ENCODE data around the gene SBNO1. TPM values are rescaled to one million over a fixed set of nuclear protein-coding genes. Genes with fewer than 3 reads are reported as not detected.

The SBNO1 gene
- total RNA-seq, 1 donor from 2014 or later = 31.5 TPM

GRCh38 chr12:123264642-123265041 lies 100.0 kb downstream of the SBNO1 start:
- H3K4me3 ChIP-seq (ENCODE audit: low read depth, low read length) = no peak overlapping the region
- DNase-seq (ENCODE audit: low read depth) = no peak
- peaks cover 3% of the 10 kb centered on the region for H3K36me3 ChIP-seq (ENCODE audit: control insufficient read depth, insufficient read depth, low read length)
- peak; percentile 6 for TF ChIP-seq CTCF (IDR thresholded peaks at IDR 0.05; ENCODE audit: insufficient read depth, low read length, poor library complexity, severe bottlenecking)
- no peaks in the 10 kb centered on the region for H3K27me3 ChIP-seq (ENCODE audit: control insufficient read depth, insufficient read depth, low read length)

- no peak for DNase-seq (ENCODE audit: low read depth)
- no peak for TF ChIP-seq CTCF (IDR thresholded peaks at IDR 0.05; ENCODE audit: insufficient read depth, low read length, poor library complexity, severe bottlenecking)
- H3K36me3 ChIP-seq (ENCODE audit: control insufficient read depth, insufficient read depth, low read length) = peaks cover 4% of the 10 kb centered on the region
- H3K4me3 ChIP-seq (ENCODE audit: low read depth, low read length) = no peak overlapping the region
- H3K27me3 ChIP-seq (ENCODE audit: control insufficient read depth, insufficient read depth, low read length) = no peaks in the 10 kb centered on the region
Observed at GRCh38 chr12:123263196-123263817, 101.3 kb downstream of the SBNO1 start.

DNA sequence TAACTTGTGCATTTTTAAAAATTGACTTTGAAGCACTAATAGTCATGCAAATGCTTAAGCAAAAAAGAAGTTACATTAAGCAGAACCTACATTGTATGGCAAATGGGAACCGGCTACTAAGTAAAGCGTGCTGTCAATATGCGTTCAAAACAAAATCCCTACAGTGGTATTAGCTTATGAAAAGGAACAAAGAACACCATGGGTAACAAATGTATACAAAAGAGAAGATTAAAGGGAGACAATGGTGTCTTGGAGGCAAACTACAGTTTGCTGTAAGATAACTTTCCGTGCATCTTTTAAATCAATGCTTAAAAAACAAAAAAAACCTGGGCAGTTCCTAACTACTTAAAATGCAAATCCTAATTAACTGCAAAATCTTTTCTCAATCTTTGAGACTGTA lies 103.5 kb downstream of the SBNO1 start:
- Histone ChIP-seq H3K4me3 (ENCODE audit: low read depth, low read length) (no peak overlapping the region), H3K36me3 (ENCODE audit: control insufficient read depth, insufficient read depth, low read length) (peaks cover 4% of the 10 kb centered on the region), H3K27me3 (ENCODE audit: control insufficient read depth, insufficient read depth, low read length) (no peaks in the 10 kb centered on the region)
- no peak for TF ChIP-seq CTCF (IDR thresholded peaks at IDR 0.05; ENCODE audit: insufficient read depth, low read length, poor library complexity, severe bottlenecking)
- no peak for DNase-seq (ENCODE audit: low read depth)

DNA sequence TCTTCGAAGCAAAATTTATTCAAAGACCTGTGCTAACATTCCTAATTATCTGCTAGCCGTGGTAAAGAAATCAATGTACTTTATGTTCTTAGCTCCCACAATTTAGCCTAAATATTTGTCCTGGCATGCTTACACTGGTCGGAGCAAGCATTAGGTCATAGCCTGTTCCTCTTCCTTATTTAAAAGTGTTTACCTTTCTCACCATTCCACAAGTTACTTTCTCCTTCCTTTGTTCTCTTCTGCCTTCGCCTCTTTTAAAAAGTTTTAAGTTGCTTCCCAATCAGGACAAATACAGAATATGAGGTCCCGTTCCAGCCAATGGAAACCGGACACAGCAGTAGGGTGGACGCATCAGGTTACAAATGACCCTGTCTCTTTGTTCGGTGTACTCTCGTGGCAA lies 104.6 kb downstream of the SBNO1 start:
- H3K36me3 ChIP-seq (ENCODE audit: control insufficient read depth, insufficient read depth, low read length) = peaks cover 4% of the 10 kb centered on the region
- no peak for TF ChIP-seq CTCF (IDR thresholded peaks at IDR 0.05; ENCODE audit: insufficient read depth, low read length, poor library complexity, severe bottlenecking)

GRCh38 chr12:123258593-123258992 lies 106.1 kb downstream of the SBNO1 start:
- no peaks in the 10 kb centered on the region for H3K27me3 ChIP-seq (ENCODE audit: control insufficient read depth, insufficient read depth, low read length)
- no peak for TF ChIP-seq CTCF (IDR thresholded peaks at IDR 0.05; ENCODE audit: insufficient read depth, low read length, poor library complexity, severe bottlenecking)
- no peak for DNase-seq (ENCODE audit: low read depth)
- no peak overlapping the region for H3K4me3 ChIP-seq (ENCODE audit: low read depth, low read length)
- peaks cover 8% of the 10 kb centered on the region for H3K36me3 ChIP-seq (ENCODE audit: control insufficient read depth, insufficient read depth, low read length)

More for the DNA sequence above, 104.6 kb downstream of the SBNO1 start:
- Histone ChIP-seq H3K27me3 (ENCODE audit: control insufficient read depth, insufficient read depth, low read length) (no peaks in the 10 kb centered on the region), H3K4me3 (ENCODE audit: low read depth, low read length) (no peak overlapping the region)
- no peak for DNase-seq (ENCODE audit: low read depth)

DNA sequence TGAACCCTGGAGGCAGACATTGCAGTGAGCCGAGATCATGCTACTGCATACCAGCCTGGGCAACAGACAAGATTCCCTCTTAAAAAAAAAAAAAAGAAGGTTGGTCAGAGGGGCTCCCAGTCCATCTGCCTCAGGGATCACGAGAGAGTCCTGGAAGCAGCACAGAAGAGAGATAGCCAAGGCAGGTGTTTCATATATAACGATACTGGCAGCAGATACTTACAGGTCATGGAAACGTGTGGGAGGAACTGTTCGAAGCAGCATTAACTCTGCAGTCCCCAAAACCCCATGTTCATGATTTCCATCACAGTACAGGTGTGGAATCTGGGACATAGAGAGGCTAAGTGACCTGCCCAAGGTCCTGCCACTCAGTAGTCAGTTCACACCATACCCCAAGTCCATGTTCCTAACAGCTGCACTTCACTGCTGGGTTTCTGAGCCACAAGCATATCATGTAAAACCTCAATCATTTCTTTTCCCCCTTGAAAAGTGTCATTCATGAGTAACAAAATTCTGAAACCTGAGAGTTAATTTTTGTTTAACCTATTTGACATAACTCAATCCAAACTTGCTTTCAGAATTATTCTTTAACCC lies 109.7 kb downstream of the SBNO1 start:
- no peak for TF ChIP-seq CTCF (IDR thresholded peaks at IDR 0.05; ENCODE audit: insufficient read depth, low read length, poor library complexity, severe bottlenecking)

More for the DNA sequence above, 109.7 kb downstream of the SBNO1 start:
- H3K4me3 ChIP-seq (ENCODE audit: low read depth, low read length) = no peak overlapping the region
- H3K27me3 ChIP-seq (ENCODE audit: control insufficient read depth, insufficient read depth, low read length) = no peaks in the 10 kb centered on the region
- no peak for DNase-seq (ENCODE audit: low read depth)
- peaks cover 8% of the 10 kb centered on the region for H3K36me3 ChIP-seq (ENCODE audit: control insufficient read depth, insufficient read depth, low read length)

Data from kidney epithelial cell (primary cell).